GM12873 (cell line): ENCODE results near the gene AKNAD1.

Experiments
- CTCF ChIP-seq: IDR thresholded peaks from 2 replicates; pipeline ENCODE4 v1.5.1; 2012; ENCODE audit warnings: low read depth, mild to moderate bottlenecking, moderate library complexity, low read length, control low read depth; ENCODE audit not compliant: insufficient read depth; ENCODE audit errors: missing control alignments

AKNAD1 gene

GRCh38 chr1:108828074-108828961 lies 28.6 kb downstream of the AKNAD1 start:
- TF ChIP-seq CTCF, result peak; percentile 86

- TF ChIP-seq CTCF, result no peak
Observed at GRCh38 chr1:108826081-108826635, 30.7 kb downstream of the AKNAD1 start.

GRCh38 chr1:108824051-108824450 lies 32.8 kb downstream of the AKNAD1 start:
- no peak for TF ChIP-seq CTCF

- TF ChIP-seq CTCF, result no peak
Observed at GRCh38 chr1:108823632-108824031, 33.3 kb downstream of the AKNAD1 start.

GRCh38 chr1:108819878-108820277 lies 37.0 kb downstream of the AKNAD1 start:
- no peak for TF ChIP-seq CTCF

GRCh38 chr1:108817811-108818210 lies 39.1 kb downstream of the AKNAD1 start:
- TF ChIP-seq CTCF, result no peak

GRCh38 chr1:108817016-108817415 lies 39.9 kb downstream of the AKNAD1 start:
- no peak for TF ChIP-seq CTCF
